ENCODE data around the gene ERMARD. TPM values are rescaled to one million over a fixed set of nuclear protein-coding genes. Genes with fewer than 3 reads are reported as not detected.

The ERMARD gene
- total and polyA plus RNA-seq, 2 experiments from 2014 or later: 15.6 to 22.0 TPM

GRCh38 chr6:169726963-169727362 is 24.5 kb upstream of the ERMARD start:
- Histone ChIP-seq H3K4me2 (ENCODE audit: unreplicated experiment) (no peak overlapping the region), H3K27me3 (replicated peaks; ENCODE audit: insufficient read depth) (no peaks in the 10 kb centered on the region), H3K79me2 (ENCODE audit: insufficient read depth) (peaks cover 5% of the 10 kb centered on the region), H3K9me2 (ENCODE audit: insufficient read depth) (no peaks in the 10 kb centered on the region), H4K20me1 (ENCODE audit: insufficient read depth) (no peaks in the 10 kb centered on the region), H3K27ac (no peak overlapping the region), H2AFZ (no peak overlapping the region), H3F3A (ENCODE audit: insufficient read depth) (peaks cover 24% of the 10 kb centered on the region), H3K9ac (no peak overlapping the region), H3K4me1 (ENCODE audit: insufficient read depth) (peaks cover 8% of the 10 kb centered on the region), H3K36me3 (ENCODE audit: low read depth) (no peaks in the 10 kb centered on the region), H3K9me3 (ENCODE audit: low read depth) (no peaks in the 10 kb centered on the region), H3K4me3 (no peak overlapping the region)
- DNase-seq: no peak
- in situ Hi-C loops (cut with MboI): no loop called here
- no peak for TF ChIP-seq EZH2phosphoT487 (IDR thresholded peaks at IDR 0.05; ENCODE audit: insufficient read depth, low read depth)

GRCh38 chr6:169729961-169730360 is 21.5 kb upstream of the ERMARD start:
- no peaks in the 10 kb centered on the region for H3K9me2 ChIP-seq (ENCODE audit: insufficient read depth)
- H3K36me3 ChIP-seq (ENCODE audit: low read depth): no peaks in the 10 kb centered on the region
- in situ Hi-C loops (cut with MboI): no loop called here
- TF ChIP-seq EZH2 (IDR thresholded peaks at IDR 0.05; ENCODE audit: insufficient read depth, poor library complexity, severe bottlenecking) (no peak), EZH2phosphoT487 (IDR thresholded peaks at IDR 0.05; ENCODE audit: insufficient read depth, low read depth) (no peak)
- no peak for DNase-seq
- no peak overlapping the region for H3K9ac ChIP-seq
- H3K27ac ChIP-seq: no peak overlapping the region
- no peak overlapping the region for H2AFZ ChIP-seq
- H3F3A ChIP-seq (ENCODE audit: insufficient read depth): peaks cover 10% of the 10 kb centered on the region; the same call in 1 of the 2 replicates
- H3K27me3 ChIP-seq (replicated peaks; ENCODE audit: insufficient read depth): no peaks in the 10 kb centered on the region
- H4K20me1 ChIP-seq (ENCODE audit: insufficient read depth): no peaks in the 10 kb centered on the region
- H3K4me3 ChIP-seq: no peak overlapping the region
- H3K4me2 ChIP-seq (ENCODE audit: unreplicated experiment): no peak overlapping the region
- H3K9me3 ChIP-seq (ENCODE audit: low read depth): no peaks in the 10 kb centered on the region
- H3K4me1 ChIP-seq (ENCODE audit: insufficient read depth): no peaks in the 10 kb centered on the region
- no peaks in the 10 kb centered on the region for H3K79me2 ChIP-seq (ENCODE audit: insufficient read depth)

GRCh38 chr6:169738204-169738975 is 13.0 kb upstream of the ERMARD start:
- peak; percentile 53 for DNase-seq
- no peaks in the 10 kb centered on the region for H3K9me3 ChIP-seq (ENCODE audit: low read depth)
- H3K4me3 ChIP-seq: no peak overlapping the region
- H3K27me3 ChIP-seq (replicated peaks; ENCODE audit: insufficient read depth): no peaks in the 10 kb centered on the region; the same call in 1 of the 2 replicates
- H3K4me1 ChIP-seq (ENCODE audit: insufficient read depth): no peaks in the 10 kb centered on the region
- H3K36me3 ChIP-seq (ENCODE audit: low read depth): no peaks in the 10 kb centered on the region
- no peaks in the 10 kb centered on the region for H3F3A ChIP-seq (ENCODE audit: insufficient read depth)
- H2AFZ ChIP-seq: 0 out of 2 replicates have a peak overlapping the region, but pooled peaks have one; percentile 30
- no peaks in the 10 kb centered on the region for H3K9me2 ChIP-seq (ENCODE audit: insufficient read depth)
- H3K9ac ChIP-seq: no peak overlapping the region
- in situ Hi-C loops (cut with MboI): no loop called here
- no peaks in the 10 kb centered on the region for H3K79me2 ChIP-seq (ENCODE audit: insufficient read depth)
- H4K20me1 ChIP-seq (ENCODE audit: insufficient read depth): no peaks in the 10 kb centered on the region
- 33 to 43% methylated on average over 9 of the region's 9 CpGs for WGBS, 2 experiments (ENCODE audit: low coverage in 1 of 2, low lambda C conversion rate in 2 of 2, missing lambda C conversion rate in 2 of 2)
- no peak overlapping the region for H3K4me2 ChIP-seq (ENCODE audit: unreplicated experiment)
- H3K27ac ChIP-seq: no peak overlapping the region
- TF ChIP-seq EZH2 (IDR thresholded peaks at IDR 0.05; ENCODE audit: insufficient read depth, poor library complexity, severe bottlenecking): no peak

- DNase-seq: no peak
These were observed 12.4 kb upstream of the ERMARD start for GRCh38 chr6:169738976-169739529.

More at GRCh38 chr6:169738976-169739529, 12.4 kb upstream of the ERMARD start:
- Histone ChIP-seq H3F3A (ENCODE audit: insufficient read depth) (no peaks in the 10 kb centered on the region), H3K27me3 (replicated peaks; ENCODE audit: insufficient read depth) (no peaks in the 10 kb centered on the region; the same call in 1 of the 2 replicates), H3K4me1 (ENCODE audit: insufficient read depth) (no peaks in the 10 kb centered on the region), H3K79me2 (ENCODE audit: insufficient read depth) (no peaks in the 10 kb centered on the region), H3K9me2 (ENCODE audit: insufficient read depth) (no peaks in the 10 kb centered on the region), H3K36me3 (ENCODE audit: low read depth) (no peaks in the 10 kb centered on the region), H3K4me3 (no peak overlapping the region), H2AFZ (0 out of 2 replicates have a peak overlapping the region, but pooled peaks have one; percentile 30), H3K27ac (no peak overlapping the region), H3K4me2 (ENCODE audit: unreplicated experiment) (no peak overlapping the region), H3K9ac (no peak overlapping the region), H3K9me3 (ENCODE audit: low read depth) (no peaks in the 10 kb centered on the region), H4K20me1 (ENCODE audit: insufficient read depth) (no peaks in the 10 kb centered on the region)
- TF ChIP-seq EZH2phosphoT487 (IDR thresholded peaks at IDR 0.05; ENCODE audit: insufficient read depth, low read depth) (no peak), EZH2 (IDR thresholded peaks at IDR 0.05; ENCODE audit: insufficient read depth, poor library complexity, severe bottlenecking) (no peak)
- in situ Hi-C loops (cut with MboI): no loop called here
- WGBS, 2 experiments (ENCODE audit: low coverage in 1 of 2, low lambda C conversion rate in 2 of 2, missing lambda C conversion rate in 2 of 2): 88 to 95% methylated on average over 2 of the region's 2 CpGs
